ENCODE data around the gene INPP4A.

The INPP4A gene

GRCh38 chr2:98501223-98501622 lies 56.6 kb downstream of the INPP4A start:
- no peak for TF ChIP-seq ZFP30 (CRISPR knock-in tag; IDR thresholded peaks at IDR 0.05)
- TF ChIP-seq BACH2 (CRISPR knock-in tag; IDR thresholded peaks at IDR 0.05; ENCODE audit: borderline replicate concordance), result no peak
- TF ChIP-seq ZFP3 (CRISPR knock-in tag; IDR thresholded peaks at IDR 0.05), result no peak
- TF ChIP-seq ISL1 (CRISPR knock-in tag; IDR thresholded peaks at IDR 0.05), result no peak
- TF ChIP-seq ZNF565 (CRISPR knock-in tag; conservative IDR thresholded peaks at IDR 0.05; ENCODE audit: low read depth), result no peak
- TF ChIP-seq ZNF8 (CRISPR knock-in tag; IDR thresholded peaks at IDR 0.05), result no peak
- no peak for TF ChIP-seq RARB (CRISPR knock-in tag; IDR thresholded peaks at IDR 0.05)
- TF ChIP-seq CREB5 (CRISPR knock-in tag; IDR thresholded peaks at IDR 0.05; ENCODE audit: low read depth), result no peak
- TF ChIP-seq ZNF70 (CRISPR knock-in tag; IDR thresholded peaks at IDR 0.05), result no peak
- no peak for TF ChIP-seq TCF4 (CRISPR knock-in tag; IDR thresholded peaks at IDR 0.05; ENCODE audit: borderline replicate concordance)
- TF ChIP-seq CSDC2 (CRISPR knock-in tag; IDR thresholded peaks at IDR 0.05), result no peak
- no peak for TF ChIP-seq PPARA (CRISPR knock-in tag; IDR thresholded peaks at IDR 0.05; ENCODE audit: borderline replicate concordance)
- no peak for TF ChIP-seq TOX (CRISPR knock-in tag; IDR thresholded peaks at IDR 0.05; ENCODE audit: borderline replicate concordance)
- TF ChIP-seq GLIS3 (CRISPR knock-in tag; IDR thresholded peaks at IDR 0.05), result no peak
- TF ChIP-seq PATZ1 (CRISPR knock-in tag; IDR thresholded peaks at IDR 0.05; ENCODE audit: borderline replicate concordance), result no peak
- TF ChIP-seq TSHZ2 (CRISPR knock-in tag; IDR thresholded peaks at IDR 0.05), result no peak
- ATAC-seq, result no peak

- no peak; the same call in 2 of the 3 replicates for ATAC-seq
- TF ChIP-seq ZNF8 (CRISPR knock-in tag; IDR thresholded peaks at IDR 0.05) (no peak), CREB5 (CRISPR knock-in tag; IDR thresholded peaks at IDR 0.05; ENCODE audit: low read depth) (no peak), ZFP30 (CRISPR knock-in tag; IDR thresholded peaks at IDR 0.05) (no peak), CSRNP3 (CRISPR knock-in tag; IDR thresholded peaks at IDR 0.05) (no peak), TCF4 (CRISPR knock-in tag; IDR thresholded peaks at IDR 0.05; ENCODE audit: borderline replicate concordance) (no peak), PPARA (CRISPR knock-in tag; IDR thresholded peaks at IDR 0.05; ENCODE audit: borderline replicate concordance) (no peak), BACH2 (CRISPR knock-in tag; IDR thresholded peaks at IDR 0.05; ENCODE audit: borderline replicate concordance) (no peak), POU6F1 (CRISPR knock-in tag; IDR thresholded peaks at IDR 0.05; ENCODE audit: borderline replicate concordance, low read depth) (no peak), ZC3H10 (CRISPR knock-in tag; IDR thresholded peaks at IDR 0.05) (no peak)
Measured at GRCh38 chr2:98501876-98502275, 57.2 kb downstream of the INPP4A start.

Measured in SK-N-SH treated with all-trans-retinoic acid at 6 μM for 48 hours (cell line).